ENCODE data around the gene GIGYF2.
"Not testable (repeated sequence)": the region's sequence is repeated elsewhere in the genome, so short reads cannot be mapped to it uniquely, and the experiment has no call there.

Gene GIGYF2

DNA sequence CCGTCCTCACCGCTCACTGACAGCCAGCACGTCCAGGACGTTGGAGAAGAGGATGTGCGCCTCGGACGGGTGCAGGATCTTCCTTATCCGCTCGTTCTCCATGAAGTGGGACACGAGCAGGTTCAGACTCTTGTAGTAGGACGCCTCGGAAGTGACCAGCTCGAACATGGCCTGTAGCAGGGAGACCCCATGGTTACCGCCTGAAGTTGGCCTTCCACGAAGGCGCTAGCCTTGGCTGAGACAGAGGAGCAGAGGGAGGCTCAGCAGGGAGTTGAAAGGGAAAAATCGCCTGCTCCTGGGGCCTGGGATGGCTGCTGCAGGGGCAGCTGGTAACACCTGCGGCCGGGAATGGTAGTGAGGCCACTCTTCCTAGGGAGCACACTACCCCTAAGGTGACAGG, 197.6 kb downstream of the GIGYF2 start:
- no peak for DNase-seq

GRCh38 chr2:232896111-232896510, 199.0 kb downstream of the GIGYF2 start:
- no peak for DNase-seq

- no peak for DNase-seq
Observed at GRCh38 chr2:232896720-232897597, 199.8 kb downstream of the GIGYF2 start.

DNA sequence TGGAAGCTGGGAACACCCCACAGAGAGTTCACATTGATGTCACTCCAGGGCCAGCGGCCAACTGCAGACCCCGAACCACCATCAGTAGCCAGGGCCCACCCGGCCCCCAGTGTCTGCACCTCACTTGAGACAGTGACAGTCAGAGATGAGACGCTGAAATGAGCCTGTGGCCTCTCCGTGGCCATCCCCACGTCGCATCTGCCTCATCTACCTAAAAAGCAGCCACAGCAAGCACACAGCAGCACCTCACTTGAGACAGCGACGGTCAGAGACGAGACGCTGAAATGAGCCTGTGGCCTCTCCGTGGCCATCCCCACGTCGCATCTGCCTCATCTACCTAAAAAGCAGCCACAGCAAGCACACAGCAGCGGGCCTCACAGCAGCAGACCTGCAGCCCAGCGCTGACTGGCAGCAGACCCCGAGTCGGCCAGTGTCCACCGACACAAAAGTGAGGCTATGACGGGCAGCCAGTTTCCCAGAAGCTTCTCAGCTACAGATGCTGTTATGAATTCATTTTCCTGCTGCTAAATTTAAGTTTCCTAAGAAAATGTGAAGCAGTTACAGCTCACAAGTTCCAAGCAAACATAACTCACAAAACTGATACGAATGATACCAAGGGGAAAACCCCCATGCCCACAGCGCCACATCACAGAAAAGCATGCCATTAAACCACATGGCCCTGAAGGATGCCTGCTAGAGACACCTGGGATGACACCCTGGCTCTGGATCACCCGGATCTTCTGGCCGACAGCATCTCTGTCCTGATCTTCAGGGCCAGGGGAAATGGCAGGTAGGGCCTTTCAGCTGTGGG, 200.7 kb downstream of the GIGYF2 start:
- DNase-seq: no peak

GRCh38 chr2:232898592-232899543, 201.7 kb downstream of the GIGYF2 start:
- DNase-seq: no peak

- peak; percentile 44 for DNase-seq
Observed at GRCh38 chr2:232900811-232901735, 203.9 kb downstream of the GIGYF2 start.

GRCh38 chr2:232901736-232902578, 204.8 kb downstream of the GIGYF2 start:
- DNase-seq: no peak

- no peak for DNase-seq
Observed at GRCh38 chr2:232903989-232904388, 206.9 kb downstream of the GIGYF2 start.

- DNase-seq: not testable (repeated sequence)
Observed at GRCh38 chr2:232906867-232907717, 210.0 kb downstream of the GIGYF2 start.

- DNase-seq: not testable (repeated sequence)
Observed at GRCh38 chr2:232907718-232908085, 210.6 kb downstream of the GIGYF2 start.

- DNase-seq: no peak
Observed at GRCh38 chr2:232908695-232909094, 211.6 kb downstream of the GIGYF2 start.
